IMR-90 (cell line): ENCODE measurements around the gene CASP8AP2. TPM values are rescaled to one million over a fixed set of nuclear protein-coding genes. Genes with fewer than 3 reads are reported as not detected.

Experiments used
- ATAC-seq: fragments of 200-7000 bp; cut with Tn5 transposase; 2 replicates; pipeline ENCODE4 v1.9.1; 2020; ENCODE audit warnings: low read depth, mild to moderate bottlenecking, moderate library complexity
- BruUV-seq: library from RNA; stranded (reverse); fragments of 400-500 nt; replicated peaks from 2 replicates; lab custom pipeline; 2021; lab: Mats Ljungman, UMichigan
- CTCF ChIA-PET: fragments of 300-600 bp; formaldehyde crosslinking; extraction: SDS; loops from one replicate; lab custom pipeline; 2021; ENCODE audit warnings: antibody characterized with exemption; lab: Yijun Ruan, JAX
- POLR2A ChIA-PET: fragments of 300-600 bp; sonication (Branson Sonifier 250); formaldehyde crosslinking; loops from one replicate; lab custom pipeline; 2022; ENCODE audit warnings: antibody characterized with exemption; ENCODE audit not compliant: unreplicated experiment; lab: Charles Lee
- DNase-seq: peaks from one replicate; pipeline ENCODE4 v3.0.0; 2013
- H2AFZ ChIP-seq: replicated peaks from 2 replicates; pipeline ENCODE3; 2013; ENCODE audit warnings: low read length, mild to moderate bottlenecking; ENCODE audit not compliant: poor library complexity
- H2AK5ac ChIP-seq: 2 replicates; pipeline ENCODE4 v1.6.1; 2013; ENCODE audit warnings: low read depth, low read length, inconsistent platforms
- H2AK9ac ChIP-seq: replicated peaks from 2 replicates; pipeline ENCODE3; 2013; ENCODE audit warnings: mild to moderate bottlenecking, low read depth, low read length, moderate library complexity; ENCODE audit not compliant: poor library complexity
- H2BK120ac ChIP-seq: 2 replicates; pipeline ENCODE4 v1.6.1; 2013; ENCODE audit warnings: low read depth, low read length, inconsistent platforms
- H2BK15ac ChIP-seq: 3 replicates; pipeline ENCODE4 v1.6.1; 2013; ENCODE audit warnings: low read depth, low read length, inconsistent platforms
- H2BK20ac ChIP-seq: 2 replicates; pipeline ENCODE4 v1.6.1; 2013; ENCODE audit warnings: low read depth, mild to moderate bottlenecking, inconsistent platforms, low read length, moderate library complexity
- H2BK5ac ChIP-seq: 2 replicates; pipeline ENCODE4 v1.6.1; 2013; ENCODE audit warnings: mild to moderate bottlenecking, low read depth, low read length, inconsistent platforms; ENCODE audit not compliant: poor library complexity, severe bottlenecking
- H3K14ac ChIP-seq: replicated peaks from 2 replicates; pipeline ENCODE4 v1.6.1; 2013; ENCODE audit warnings: low read depth, low read length, inconsistent platforms
- H3K18ac ChIP-seq: 2 replicates; pipeline ENCODE4 v1.6.1; 2013; ENCODE audit warnings: low read depth, low read length, control low read depth
- H3K23ac ChIP-seq: 2 replicates; pipeline ENCODE4 v1.6.1; 2013; ENCODE audit warnings: low read depth, low read length, inconsistent platforms
- H3K27ac ChIP-seq: 2 replicates; pipeline ENCODE4 v1.5.1; 2013; ENCODE audit warnings: mild to moderate bottlenecking, control low read depth, low read length; ENCODE audit not compliant: insufficient read depth
- H3K27me3 ChIP-seq: 2 replicates; pipeline ENCODE4 v1.6.1; 2013; ENCODE audit warnings: low read length; ENCODE audit not compliant: control insufficient read depth, insufficient read depth
- H3K36me3 ChIP-seq: 2 replicates; pipeline ENCODE4 v1.6.1; 2013; ENCODE audit warnings: low read length, mixed read lengths; ENCODE audit not compliant: control insufficient read depth, insufficient read depth
- H3K4ac ChIP-seq: 2 replicates; pipeline ENCODE4 v1.6.1; 2013; ENCODE audit warnings: low read depth, low read length, inconsistent platforms
- H3K4me1 ChIP-seq: 2 replicates; pipeline ENCODE4 v1.6.1; 2013; ENCODE audit warnings: low read length, mixed read lengths; ENCODE audit not compliant: control insufficient read depth, insufficient read depth
- H3K4me2 ChIP-seq: 2 replicates; pipeline ENCODE4 v1.6.1; 2013; ENCODE audit warnings: low read depth, mild to moderate bottlenecking, control low read depth, low read length, moderate library complexity
- H3K4me3 ChIP-seq: 2 replicates; pipeline ENCODE4 v1.5.1; 2013; ENCODE audit warnings: low read depth, mild to moderate bottlenecking, control low read depth, low read length, moderate library complexity; ENCODE audit not compliant: insufficient read depth
- H3K56ac ChIP-seq: 2 replicates; pipeline ENCODE4 v1.6.1; 2013; ENCODE audit warnings: low read length, inconsistent platforms; ENCODE audit not compliant: insufficient read depth; ENCODE audit errors: extremely low read depth
- H3K79me1 ChIP-seq, 2 experiments: 2 replicates each; pipeline ENCODE4 v1.6.1; 2013; ENCODE audit warnings: low read length in 2 of 2, inconsistent platforms in 1 of 2, low read depth in 1 of 2
- H3K9ac ChIP-seq: 2 replicates; pipeline ENCODE4 v1.6.1; 2013; ENCODE audit warnings: low read depth, low read length, control low read depth
- H3K9me1 ChIP-seq: 2 replicates; pipeline ENCODE4 v1.6.1; 2013; ENCODE audit warnings: low read length, inconsistent platforms; ENCODE audit not compliant: insufficient read depth
- H3K9me3 ChIP-seq: 2 replicates; pipeline ENCODE4 v1.6.1; 2013; ENCODE audit warnings: low read length; ENCODE audit not compliant: control insufficient read depth, insufficient read depth
- H4K20me1 ChIP-seq: 2 replicates; pipeline ENCODE4 v1.6.1; 2013; ENCODE audit warnings: low read length, inconsistent platforms; ENCODE audit not compliant: insufficient read depth
- H4K5ac ChIP-seq: 2 replicates; pipeline ENCODE4 v1.6.1; 2013; ENCODE audit warnings: mild to moderate bottlenecking, low read depth, low read length, control low read depth
- H4K8ac ChIP-seq, 2 experiments: 2 replicates each; pipeline ENCODE4 v1.6.1; 2013; ENCODE audit warnings: low read depth in 2 of 2, low read length in 2 of 2, control low read depth in 1 of 2, inconsistent platforms in 1 of 2
- H4K91ac ChIP-seq: 2 replicates; pipeline ENCODE4 v1.6.1; 2013; ENCODE audit warnings: low read depth, low read length, inconsistent platforms; ENCODE audit not compliant: insufficient read depth
- ELK1 ChIP-seq: fragments of 150-350 bp; IDR thresholded peaks from 2 replicates; pipeline ENCODE4 v1.6.1; 2016; ENCODE audit warnings: low read depth, mild to moderate bottlenecking, low read length, moderate library complexity, borderline replicate concordance
- FOS ChIP-seq: fragments of 150-350 bp; IDR thresholded peaks from 2 replicates; pipeline ENCODE4 v1.6.1; 2016; ENCODE audit warnings: low read depth, low read length
- MAZ ChIP-seq: IDR thresholded peaks from 2 replicates; pipeline ENCODE4 v1.6.1; 2012; ENCODE audit warnings: low read depth, mild to moderate bottlenecking, low read length, improper control_type of control experiment, moderate library complexity, borderline replicate concordance
- MXI1 ChIP-seq: IDR thresholded peaks from 2 replicates; pipeline ENCODE4 v1.6.1; 2012; ENCODE audit warnings: low read depth, mild to moderate bottlenecking, low read length, moderate library complexity, borderline replicate concordance
- RAD21 ChIP-seq: IDR thresholded peaks from 2 replicates; pipeline ENCODE4 v1.6.1; 2012; ENCODE audit warnings: low read length, improper control_type of control experiment
- RFX5 ChIP-seq: IDR thresholded peaks from 2 replicates; pipeline ENCODE4 v1.8.0; 2012; ENCODE audit warnings: low read depth, mild to moderate bottlenecking, low read length, moderate library complexity
- WGBS, 2 experiments: methylation state at CpG; one replicate each; pipeline versions ENCODE4 v1.1.5 to v1.1.7; 2013; ENCODE audit warnings: missing lambda C conversion rate in 2 of 2; ENCODE audit not compliant: insufficient read length in 1 of 2; ENCODE audit errors: extremely low coverage in 2 of 2; 5-methylcytosine and 5-hydroxymethylcytosine counted together
- dilution Hi-C: fragments of 300-500 bp; cut with HindIII; formaldehyde crosslinking; loops from one replicate; pipeline ENCODE4 v1.14.3; 2018; ENCODE audit warnings: low sequenced_read_pairs; ENCODE audit not compliant: unreplicated experiment
- in situ Hi-C: fragments of 300-500 bp; cut with MboI; formaldehyde crosslinking; loops from 3 replicates; pipeline ENCODE4 v1.14.3; 2019; ENCODE audit warnings: low sequenced_read_pairs, inconsistent platforms, mixed read lengths
- intact Hi-C: fragments of 100-400 bp; cut with micrococcal nuclease; formaldehyde crosslinking; loops from 2 replicates; pipeline ENCODE4 v1.10.0; 2022
- polyA plus RNA-seq, 3 experiments: library from polyadenylated mRNA; depleted of rRNA; stranded (reverse); fragments of >200 nt; gene quantifications; 2 replicates each; pipeline ENCODE4 v1.2.3, GENCODE V29; 2012; ENCODE audit warnings: low replicate concordance in 1 of 3
- total RNA-seq: library from RNA; depleted of rRNA; stranded (reverse); fragments of >200 nt; gene quantifications from 2 replicates; pipeline ENCODE4 v1.2.3, GENCODE V29; 2012
- TF ChIP-seq, protein P1 (sequence below): conservative IDR thresholded peaks from 2 replicates; pipeline ENCODE4 v1.5.1; 2012; ENCODE audit warnings: mild to moderate bottlenecking, low read depth, low read length, improper control_type of control experiment

Gene CASP8AP2
- total and polyA plus RNA-seq, 2 of the 4 experiments (the other 2 are of a cell fraction): 5.0 to 11.1 TPM

DNA sequence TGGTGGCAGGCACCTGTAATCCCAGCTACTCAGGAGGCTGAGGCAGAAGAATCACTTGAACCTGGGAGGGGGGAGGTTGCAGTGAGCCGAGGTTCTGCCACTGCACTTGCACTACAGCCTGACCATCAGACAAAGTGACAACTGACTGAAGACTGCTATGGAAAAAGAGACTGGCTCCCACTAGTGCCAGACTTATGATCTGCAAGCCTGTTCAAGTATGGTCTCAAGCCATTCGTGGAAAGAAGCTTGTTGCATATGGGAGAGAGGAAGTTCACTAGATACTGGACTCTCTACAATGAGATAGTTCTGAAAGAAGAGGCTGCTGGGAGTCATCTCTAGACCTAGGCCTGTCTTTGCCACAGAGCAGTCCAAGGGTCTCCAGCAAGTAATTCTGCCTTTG is 36.8 kb upstream of the CASP8AP2 start:
- no peak overlapping the region for H3K18ac ChIP-seq
- no peak overlapping the region for H3K23ac ChIP-seq
- peaks cover 10% of the 10 kb centered on the region for H3K36me3 ChIP-seq
- H2AK5ac ChIP-seq: no peak overlapping the region
- dilution Hi-C loops (no loop called here), intact Hi-C loops (no loop called here), in situ Hi-C loops (no loop called here)
- H3K4me3 ChIP-seq: no peak overlapping the region
- H4K8ac ChIP-seq: no peak overlapping the region
- no peak overlapping the region for H2BK20ac ChIP-seq
- DNase-seq (peak; percentile 16), ATAC-seq (peak; percentile 66)
- no peak overlapping the region for H3K56ac ChIP-seq
- ChIA-PET POLR2A (no interaction called here), CTCF (interaction anchor here (0.6 to 1.6 kb wide), 4 partner anchors 12 to 67 kb away, joined by 3 to 5 read pairs (median 4); no protein-coding TSS in a partner anchor)
- no TSS peak for BruUV-seq
- H2BK15ac ChIP-seq: no peak overlapping the region
- no peak overlapping the region for H2AFZ ChIP-seq
- H4K5ac ChIP-seq: no peak overlapping the region
- no peaks in the 10 kb centered on the region for H3K27me3 ChIP-seq
- H3K9ac ChIP-seq: no peak overlapping the region
- no peaks in the 10 kb centered on the region for H3K9me3 ChIP-seq
- no peak overlapping the region for H3K4me2 ChIP-seq
- H4K20me1 ChIP-seq: no peaks in the 10 kb centered on the region
- H3K14ac ChIP-seq: no peak overlapping the region
- no peak overlapping the region for H3K4ac ChIP-seq
- H3K9me1 ChIP-seq: no peaks in the 10 kb centered on the region
- H2AK9ac ChIP-seq: no peak overlapping the region
- no peak overlapping the region for H4K91ac ChIP-seq
- H2BK5ac ChIP-seq: no peak overlapping the region
- no peak overlapping the region for H3K27ac ChIP-seq
- H2BK120ac ChIP-seq: no peak overlapping the region
- 44% methylated on average over 1 of the region's 2 CpGs; no CpG with 5 or more reads in 1 of the 2 experiments for WGBS, 2 experiments
- H3K4me1 ChIP-seq: no peaks in the 10 kb centered on the region
- no peak for TF ChIP-seq RAD21
- TF ChIP-seq MXI1: no peak
- TF ChIP-seq ELK1: no peak
- TF ChIP-seq MAZ: no peak
- TF ChIP-seq RFX5: no peak
- TF ChIP-seq, protein P1, sequence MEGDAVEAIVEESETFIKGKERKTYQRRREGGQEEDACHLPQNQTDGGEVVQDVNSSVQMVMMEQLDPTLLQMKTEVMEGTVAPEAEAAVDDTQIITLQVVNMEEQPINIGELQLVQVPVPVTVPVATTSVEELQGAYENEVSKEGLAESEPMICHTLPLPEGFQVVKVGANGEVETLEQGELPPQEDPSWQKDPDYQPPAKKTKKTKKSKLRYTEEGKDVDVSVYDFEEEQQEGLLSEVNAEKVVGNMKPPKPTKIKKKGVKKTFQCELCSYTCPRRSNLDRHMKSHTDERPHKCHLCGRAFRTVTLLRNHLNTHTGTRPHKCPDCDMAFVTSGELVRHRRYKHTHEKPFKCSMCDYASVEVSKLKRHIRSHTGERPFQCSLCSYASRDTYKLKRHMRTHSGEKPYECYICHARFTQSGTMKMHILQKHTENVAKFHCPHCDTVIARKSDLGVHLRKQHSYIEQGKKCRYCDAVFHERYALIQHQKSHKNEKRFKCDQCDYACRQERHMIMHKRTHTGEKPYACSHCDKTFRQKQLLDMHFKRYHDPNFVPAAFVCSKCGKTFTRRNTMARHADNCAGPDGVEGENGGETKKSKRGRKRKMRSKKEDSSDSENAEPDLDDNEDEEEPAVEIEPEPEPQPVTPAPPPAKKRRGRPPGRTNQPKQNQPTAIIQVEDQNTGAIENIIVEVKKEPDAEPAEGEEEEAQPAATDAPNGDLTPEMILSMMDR: peak; percentile 19; the same call in 1 of the 2 replicates
- TF ChIP-seq FOS: no peak
- peaks cover 3 to 5% of the 10 kb centered on the region in 2 experiments; a peak in 1 of 4 replicates for H3K79me1 ChIP-seq
